ENCODE results near the gene MUC20. TPM values are rescaled to one million over a fixed set of nuclear protein-coding genes. Genes with fewer than 3 reads are reported as not detected.
A peak's percentile ranks its signal among the peaks of the same experiment; 100 is the strongest.
"Not testable (repeated sequence)": the region's sequence is repeated elsewhere in the genome, so short reads cannot be mapped to it uniquely, and the experiment has no call there.

MUC20 gene
- total RNA-seq, 1 experiment from 2014 or later: not detected

- Histone ChIP-seq H3K4me1 (ENCODE audit: control insufficient read depth, insufficient read depth, low read length) (peaks cover 17% of the 10 kb centered on the region), H3K4me3 (ENCODE audit: low read depth in 2 of 2, low read length in 2 of 2) (no peak overlapping the region), H3K27me3 (ENCODE audit: control insufficient read depth, insufficient read depth, low read length) (no peaks in the 10 kb centered on the region), H3K9me3 (ENCODE audit: control insufficient read depth, insufficient read depth, low read depth, low read length) (no peaks in the 10 kb centered on the region), H3K36me3 (ENCODE audit: control insufficient read depth, insufficient read depth, low read length) (no peaks in the 10 kb centered on the region), H3K27ac (ENCODE audit: low read length) (no peak overlapping the region)
- ATAC-seq (no peak), DNase-seq (ENCODE audit: low read depth, low spot score) (no peak)
- intact Hi-C loops (cut with micrococcal nuclease; ENCODE audit: unreplicated experiment) (no loop called here), in situ Hi-C loops (cut with HindIII; ENCODE audit: low pct_unique_long_range_greater_than_20kb, low sequenced_read_pairs) (no loop called here)
- BruUV-seq (replicated peaks): no TSS peak
- TF ChIP-seq POLR2AphosphoS5 (IDR thresholded peaks at IDR 0.05; ENCODE audit: low read depth, low read length): no peak
- ChIA-PET CTCF (no interaction called here), POLR2A (no interaction called here)
These were observed 2.8 kb upstream of the MUC20 start for GRCh38 chr3:195717852-195718476.

DNA sequence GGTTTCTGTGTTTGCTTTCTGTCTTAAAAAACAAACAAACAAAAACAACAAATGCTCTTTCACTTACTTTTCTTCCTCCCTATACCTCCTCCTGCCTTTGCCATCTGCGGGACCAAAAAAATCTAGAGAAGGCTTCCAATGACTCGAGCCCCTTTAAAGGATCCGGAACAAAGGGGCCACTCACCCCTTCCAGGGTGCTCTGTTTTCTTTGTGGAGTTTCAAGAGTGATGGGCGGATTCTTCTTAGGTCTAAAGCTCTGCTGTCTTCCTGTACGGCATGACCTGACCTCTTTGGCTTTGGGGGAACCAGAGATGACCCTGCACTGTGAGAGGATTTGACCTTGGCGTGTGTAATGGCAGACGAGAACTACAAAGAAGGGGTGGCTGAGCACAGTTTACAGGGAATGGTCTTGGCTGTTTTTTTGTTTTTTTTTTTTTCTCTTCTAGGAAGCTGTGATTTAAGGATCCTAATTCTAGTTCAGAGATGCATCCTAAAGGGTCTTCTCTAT is 2.2 kb upstream of the MUC20 start:
- intact Hi-C loops (cut with micrococcal nuclease; ENCODE audit: unreplicated experiment) (no loop called here), in situ Hi-C loops (cut with HindIII; ENCODE audit: low pct_unique_long_range_greater_than_20kb, low sequenced_read_pairs) (no loop called here)
- no peak for DNase-seq (ENCODE audit: low read depth, low spot score)
- CTCF ChIA-PET: no interaction called here
- Histone ChIP-seq H3K9me3 (ENCODE audit: control insufficient read depth, insufficient read depth, low read depth, low read length) (no peaks in the 10 kb centered on the region), H3K4me3 (ENCODE audit: low read depth in 2 of 2, low read length in 2 of 2) (no peak overlapping the region), H3K27me3 (ENCODE audit: control insufficient read depth, insufficient read depth, low read length) (no peaks in the 10 kb centered on the region), H3K36me3 (ENCODE audit: control insufficient read depth, insufficient read depth, low read length) (no peaks in the 10 kb centered on the region), H3K27ac (ENCODE audit: low read length) (no peak overlapping the region), H3K4me1 (ENCODE audit: control insufficient read depth, insufficient read depth, low read length) (peaks cover 17% of the 10 kb centered on the region)
- no peak for TF ChIP-seq TCF7L2 (IDR thresholded peaks at IDR 0.05; ENCODE audit: low read depth, low read length)
- TF ChIP-seq REST (IDR thresholded peaks at IDR 0.05; ENCODE audit: insufficient read depth in 1 of 2, low read depth in 2 of 2, low read length in 1 of 2): no peak
- TF ChIP-seq, protein P1, sequence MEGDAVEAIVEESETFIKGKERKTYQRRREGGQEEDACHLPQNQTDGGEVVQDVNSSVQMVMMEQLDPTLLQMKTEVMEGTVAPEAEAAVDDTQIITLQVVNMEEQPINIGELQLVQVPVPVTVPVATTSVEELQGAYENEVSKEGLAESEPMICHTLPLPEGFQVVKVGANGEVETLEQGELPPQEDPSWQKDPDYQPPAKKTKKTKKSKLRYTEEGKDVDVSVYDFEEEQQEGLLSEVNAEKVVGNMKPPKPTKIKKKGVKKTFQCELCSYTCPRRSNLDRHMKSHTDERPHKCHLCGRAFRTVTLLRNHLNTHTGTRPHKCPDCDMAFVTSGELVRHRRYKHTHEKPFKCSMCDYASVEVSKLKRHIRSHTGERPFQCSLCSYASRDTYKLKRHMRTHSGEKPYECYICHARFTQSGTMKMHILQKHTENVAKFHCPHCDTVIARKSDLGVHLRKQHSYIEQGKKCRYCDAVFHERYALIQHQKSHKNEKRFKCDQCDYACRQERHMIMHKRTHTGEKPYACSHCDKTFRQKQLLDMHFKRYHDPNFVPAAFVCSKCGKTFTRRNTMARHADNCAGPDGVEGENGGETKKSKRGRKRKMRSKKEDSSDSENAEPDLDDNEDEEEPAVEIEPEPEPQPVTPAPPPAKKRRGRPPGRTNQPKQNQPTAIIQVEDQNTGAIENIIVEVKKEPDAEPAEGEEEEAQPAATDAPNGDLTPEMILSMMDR (IDR thresholded peaks at IDR 0.05): no peak
- no peak for TF ChIP-seq SIN3A (IDR thresholded peaks at IDR 0.05; ENCODE audit: borderline replicate concordance, insufficient read depth, low read depth, low read length)
- TF ChIP-seq POLR2AphosphoS5 (IDR thresholded peaks at IDR 0.05; ENCODE audit: low read depth, low read length): no peak
- POLR2A ChIA-PET: no interaction called here
- no TSS peak for BruUV-seq (replicated peaks)
- ATAC-seq: no peak

- H3K27me3 ChIP-seq (ENCODE audit: control insufficient read depth, insufficient read depth, low read length); BruUV-seq (replicated peaks); H3K27ac ChIP-seq (ENCODE audit: low read length); CTCF ChIA-PET; H3K4me3 ChIP-seq (ENCODE audit: low read depth in 2 of 2, low read length in 2 of 2); H3K36me3 ChIP-seq (ENCODE audit: control insufficient read depth, insufficient read depth, low read length); DNase-seq (ENCODE audit: low read depth, low spot score); POLR2A ChIA-PET; intact Hi-C loops (cut with micrococcal nuclease; ENCODE audit: unreplicated experiment); in situ Hi-C loops (cut with HindIII; ENCODE audit: low pct_unique_long_range_greater_than_20kb, low sequenced_read_pairs); ATAC-seq; H3K9me3 ChIP-seq (ENCODE audit: control insufficient read depth, insufficient read depth, low read depth, low read length): not testable (repeated sequence)
- peaks cover 17% of the 10 kb centered on the region for H3K4me1 ChIP-seq (ENCODE audit: control insufficient read depth, insufficient read depth, low read length)
These were observed 1.1 kb upstream of the MUC20 start for GRCh38 chr3:195719514-195720254.

DNA sequence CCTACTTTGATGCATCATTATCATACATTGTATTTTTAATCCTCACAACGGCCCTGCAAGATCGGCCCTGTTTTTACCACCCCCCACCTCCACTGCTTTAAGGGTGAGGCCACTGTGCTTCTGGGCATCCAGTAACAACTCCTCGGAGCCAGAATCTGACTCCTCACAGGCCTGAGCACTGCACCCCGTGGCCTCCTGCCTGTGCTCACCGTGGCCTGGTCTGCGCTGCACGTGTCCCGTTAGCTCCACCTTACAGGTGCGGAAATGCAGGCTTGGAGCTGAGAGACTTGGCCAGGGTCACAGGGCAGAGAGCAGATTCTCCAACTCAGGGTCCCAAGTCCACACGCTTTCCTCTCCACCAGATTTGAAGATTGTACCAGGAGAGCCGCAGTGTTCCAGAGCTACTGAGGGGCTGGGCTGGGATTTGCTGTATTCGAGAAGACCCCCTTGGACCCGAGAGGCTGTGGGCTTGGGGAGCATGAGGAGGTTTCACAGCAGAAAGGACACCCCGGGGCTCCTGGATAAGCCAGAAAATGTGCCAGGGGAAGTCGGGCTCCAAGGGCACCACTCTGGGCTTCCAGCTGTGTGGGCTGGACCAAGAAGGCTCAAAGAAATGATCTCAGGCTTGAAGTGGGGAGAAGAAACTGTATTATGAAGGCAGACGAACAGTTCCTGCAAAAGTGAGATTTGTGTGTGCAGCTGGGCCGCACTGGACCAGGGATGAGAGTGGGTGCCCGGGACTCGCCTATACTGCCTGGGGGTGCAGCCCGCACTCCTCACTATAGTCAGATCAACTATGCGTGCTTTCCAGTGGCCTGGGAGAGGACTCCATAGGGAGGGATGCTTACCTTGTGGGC is 1.6 kb downstream of the MUC20 start:
- H3K9me3 ChIP-seq (ENCODE audit: control insufficient read depth, insufficient read depth, low read depth, low read length); POLR2A ChIA-PET; in situ Hi-C loops (cut with HindIII; ENCODE audit: low pct_unique_long_range_greater_than_20kb, low sequenced_read_pairs); H3K4me3 ChIP-seq (ENCODE audit: low read depth in 2 of 2, low read length in 2 of 2); intact Hi-C loops (cut with micrococcal nuclease; ENCODE audit: unreplicated experiment); DNase-seq (ENCODE audit: low read depth, low spot score); H3K36me3 ChIP-seq (ENCODE audit: control insufficient read depth, insufficient read depth, low read length); BruUV-seq (replicated peaks); CTCF ChIA-PET; H3K27ac ChIP-seq (ENCODE audit: low read length); H3K27me3 ChIP-seq (ENCODE audit: control insufficient read depth, insufficient read depth, low read length): not testable (repeated sequence)
- peaks cover 10% of the 10 kb centered on the region for H3K4me1 ChIP-seq (ENCODE audit: control insufficient read depth, insufficient read depth, low read length)
- ATAC-seq: peak; percentile 46; the same call in 1 of the 2 replicates

GRCh38 chr3:195722996-195723345 is 2.2 kb downstream of the MUC20 start:
- intact Hi-C loops (cut with micrococcal nuclease; ENCODE audit: unreplicated experiment); BruUV-seq (replicated peaks); H3K27ac ChIP-seq (ENCODE audit: low read length); ATAC-seq; DNase-seq (ENCODE audit: low read depth, low spot score); H3K4me1 ChIP-seq (ENCODE audit: control insufficient read depth, insufficient read depth, low read length); CTCF ChIA-PET; H3K9me3 ChIP-seq (ENCODE audit: control insufficient read depth, insufficient read depth, low read depth, low read length); H3K4me3 ChIP-seq (ENCODE audit: low read depth in 2 of 2, low read length in 2 of 2); POLR2A ChIA-PET; in situ Hi-C loops (cut with HindIII; ENCODE audit: low pct_unique_long_range_greater_than_20kb, low sequenced_read_pairs); H3K36me3 ChIP-seq (ENCODE audit: control insufficient read depth, insufficient read depth, low read length); H3K27me3 ChIP-seq (ENCODE audit: control insufficient read depth, insufficient read depth, low read length): not testable (repeated sequence)
